Sigmoid colon (tissue), 7 donors: ENCODE measurements around the gene C11orf24. TPM values are rescaled to one million over a fixed set of nuclear protein-coding genes. Genes with fewer than 3 reads are reported as not detected.

Source experiments
- DNase-seq: peaks from one replicate; pipeline ENCODE4 v3.0.0-alpha.2; 2019
- H3K27ac ChIP-seq, 4 donors: fragments of 200-600 bp; sonication (generic); one replicate each; pipeline ENCODE4 v1.5.1; 2016 to 2019; ENCODE audit warnings: mild to moderate bottlenecking in 1 of 4
- H3K27me3 ChIP-seq, 3 donors: fragments of 200-600 bp; sonication (generic); one replicate each; pipeline ENCODE4 v1.5.1; 2019; ENCODE audit warnings: mild to moderate bottlenecking in 1 of 3
- H3K36me3 ChIP-seq, 4 donors: fragments of 200-600 bp; sonication (generic); one replicate each; pipeline ENCODE4 v1.5.1; 2016 to 2019
- H3K4me1 ChIP-seq, 4 donors: fragments of 200-600 bp; sonication (generic); one replicate each; pipeline ENCODE4 v1.5.1; 2017 to 2019
- H3K4me3 ChIP-seq, 4 donors: fragments of 200-600 bp; sonication (generic); one replicate each; pipeline ENCODE4 v1.5.1; 2017 to 2019; ENCODE audit warnings: mild to moderate bottlenecking in 2 of 4, moderate library complexity in 1 of 4
- H3K9me3 ChIP-seq, 4 donors: fragments of 200-600 bp in 3 of 4; sonication (generic) in 3 of 4; one replicate each; pipeline versions ENCODE4 v1.5.1 to v1.6.1; 2013 to 2019
- CTCF ChIP-seq, 4 experiments: fragments of 450-650 bp in 3 of 4; fragments of 200-600 bp in 1 of 4; IDR thresholded peaks; one replicate each; pipeline ENCODE4 v1.5.1; 2016 to 2019; ENCODE audit warnings: antibody characterized with exemption in 4 of 4, mild to moderate bottlenecking in 3 of 4, moderate library complexity in 2 of 4
- EP300 ChIP-seq, 4 donors: sonication (generic); formaldehyde crosslinking; IDR thresholded peaks; one replicate each; pipeline ENCODE4 v1.6.1; 2017; ENCODE audit warnings: antibody characterized with exemption in 4 of 4
- POLR2A ChIP-seq, 2 donors: fragments of 450-650 bp; IDR thresholded peaks; one replicate each; pipeline ENCODE4 v1.6.1; 2016; ENCODE audit warnings: antibody characterized with exemption in 2 of 2, mild to moderate bottlenecking in 2 of 2, moderate library complexity in 2 of 2
- POLR2AphosphoS5 ChIP-seq, 4 donors: sonication (generic); formaldehyde crosslinking; IDR thresholded peaks; one replicate each; pipeline ENCODE4 v1.6.1; 2017; ENCODE audit warnings: antibody characterized with exemption in 4 of 4
- WGBS, 2 donors: extraction: QIAGEN DNeasy Blood & Tissue Kit; methylation state at CpG; one replicate each; pipeline ENCODE4 v1.1.7; 2013; 5-methylcytosine and 5-hydroxymethylcytosine counted together
- intact Hi-C: fragments of 100-400 bp; cut with DNase I; formaldehyde crosslinking; loops from one replicate; pipeline ENCODE4 v1.15.1; 2023
- polyA plus RNA-seq, 3 donors: library from polyadenylated mRNA; stranded (reverse); fragments of 200-250 nt; gene quantifications; one replicate each; pipeline ENCODE4 v1.2.3, GENCODE V29; 2013
- total RNA-seq, 4 donors: library from RNA; depleted of rRNA; stranded (reverse); fragments of >200 nt; gene quantifications; one replicate each; pipeline ENCODE4 v1.1.0, GENCODE V29; 2016
- donor health status: healthy with polysubstance abuse.
- donor health status: Bipolar disorder and iron deficiency.
- donor health status: healthy.

Gene C11orf24
- total and polyA plus RNA-seq, 7 donors = 13.7 to 70.3 (median 25.4) TPM

GRCh38 chr11:68266121-68266891 is 5.5 kb downstream of the C11orf24 start:
- H3K4me3 ChIP-seq = peak overlapping the region in 1 of 4 donors; percentile 1
- peaks cover 8 to 64% (median 46%) of the 10 kb centered on the region in 4 donors for H3K36me3 ChIP-seq
- no peaks in the 10 kb centered on the region for H3K27me3 ChIP-seq
- peak overlapping the region; percentile 27 to 52 (median 32) for H3K27ac ChIP-seq
- WGBS, 2 donors = 85 to 86% methylated on average over 16 of the region's 16 CpGs
- intact Hi-C loops = no loop called here
- no peaks in the 10 kb centered on the region for H3K9me3 ChIP-seq
- H3K4me1 ChIP-seq = peaks cover 0 to 28% (median 23%) of the 10 kb centered on the region in 4 donors
- no peak for DNase-seq
- TF ChIP-seq POLR2A (IDR thresholded peaks at IDR 0.05) = no peak
- no peak for TF ChIP-seq CTCF (IDR thresholded peaks at IDR 0.05)
- TF ChIP-seq POLR2AphosphoS5 (IDR thresholded peaks at IDR 0.05) = no peak
- TF ChIP-seq EP300 (IDR thresholded peaks at IDR 0.05) = no peak

GRCh38 chr11:68264741-68265540 is 6.8 kb downstream of the C11orf24 start:
- Histone ChIP-seq H3K4me1 (peaks cover 0 to 14% (median 9%) of the 10 kb centered on the region in 4 donors), H3K27me3 (no peaks in the 10 kb centered on the region), H3K4me3 (no peak overlapping the region), H3K36me3 (peaks cover 8 to 73% (median 47%) of the 10 kb centered on the region in 4 donors), H3K27ac (no peak overlapping the region), H3K9me3 (no peaks in the 10 kb centered on the region)
- WGBS, 2 donors = 89 to 90% methylated on average over 13 of the region's 13 CpGs
- DNase-seq = no peak
- TF ChIP-seq POLR2AphosphoS5 (IDR thresholded peaks at IDR 0.05) = no peak
- TF ChIP-seq EP300 (IDR thresholded peaks at IDR 0.05) = no peak
- TF ChIP-seq CTCF (IDR thresholded peaks at IDR 0.05) = no peak
- no peak for TF ChIP-seq POLR2A (IDR thresholded peaks at IDR 0.05)
- intact Hi-C loops = no loop called here

- no peaks in the 10 kb centered on the region for H3K9me3 ChIP-seq
- H3K27me3 ChIP-seq = no peaks in the 10 kb centered on the region
- peaks cover 8 to 73% (median 47%) of the 10 kb centered on the region in 4 donors for H3K36me3 ChIP-seq
- no peak for DNase-seq
- peaks cover 0 to 7% (median 2%) of the 10 kb centered on the region in 4 donors for H3K4me1 ChIP-seq
- WGBS, 2 donors = 96 to 100% methylated on average over 1 of the region's 1 CpG
- no peak overlapping the region for H3K4me3 ChIP-seq
- TF ChIP-seq EP300 (IDR thresholded peaks at IDR 0.05) (no peak), CTCF (IDR thresholded peaks at IDR 0.05) (no peak), POLR2AphosphoS5 (IDR thresholded peaks at IDR 0.05) (no peak), POLR2A (IDR thresholded peaks at IDR 0.05) (no peak)
- H3K27ac ChIP-seq = no peak overlapping the region
- intact Hi-C loops = no loop called here
These were observed 7.5 kb downstream of the C11orf24 start for GRCh38 chr11:68264244-68264643.

GRCh38 chr11:68263444-68264035 is 8.2 kb downstream of the C11orf24 start:
- Histone ChIP-seq H3K4me1 (peaks cover 0 to under 1% (median 0%) of the 10 kb centered on the region in 4 donors), H3K36me3 (peaks cover 8 to 73% (median 47%) of the 10 kb centered on the region in 4 donors), H3K4me3 (no peak overlapping the region), H3K27me3 (no peaks in the 10 kb centered on the region), H3K9me3 (no peaks in the 10 kb centered on the region), H3K27ac (no peak overlapping the region)
- DNase-seq = no peak
- intact Hi-C loops = no loop called here
- WGBS, 2 donors = 96% methylated on average over 13 of the region's 13 CpGs
- no peak for TF ChIP-seq POLR2A (IDR thresholded peaks at IDR 0.05)
- TF ChIP-seq POLR2AphosphoS5 (IDR thresholded peaks at IDR 0.05) = no peak
- no peak for TF ChIP-seq CTCF (IDR thresholded peaks at IDR 0.05)
- no peak for TF ChIP-seq EP300 (IDR thresholded peaks at IDR 0.05)
